IPS-NIHi11 (cell line): Measurements from ENCODE around the gene HES4.
"Not testable (repeated sequence)": the region's sequence is repeated elsewhere in the genome, so short reads cannot be mapped to it uniquely, and the experiment has no call there.

Experiments
- DNase-seq: peaks from one replicate; pipeline ENCODE4 v3.0.0; 2012; ENCODE audit warnings: mixed read lengths, low spot score

Gene HES4

GRCh38 chr1:998745-998994 lies 1.2 kb downstream of the HES4 start:
- DNase-seq, result no peak

- peak; percentile 45 for DNase-seq
These were observed 1.7 kb downstream of the HES4 start for GRCh38 chr1:997993-998744.

DNA sequence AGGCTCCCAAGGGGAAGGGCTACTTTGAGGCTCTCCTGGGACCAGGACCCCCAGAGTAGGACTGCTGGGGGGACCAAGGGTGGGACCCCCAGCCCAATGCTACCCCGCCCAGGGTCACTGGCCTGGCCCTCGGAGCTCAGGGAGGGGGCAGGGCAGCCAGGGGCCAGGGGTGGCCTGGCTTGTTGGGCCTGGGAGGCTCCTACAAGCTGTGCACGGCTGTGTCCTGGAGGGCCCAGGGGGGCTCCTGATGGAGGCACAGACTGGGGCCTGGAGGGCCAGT lies 2.2 kb downstream of the HES4 start:
- peak; percentile 13 for DNase-seq

GRCh38 chr1:996851-997712 lies 2.8 kb downstream of the HES4 start:
- DNase-seq, result peak; percentile 11

- peak; percentile 11 for DNase-seq
These were observed 3.9 kb downstream of the HES4 start for GRCh38 chr1:995665-996633.

DNA sequence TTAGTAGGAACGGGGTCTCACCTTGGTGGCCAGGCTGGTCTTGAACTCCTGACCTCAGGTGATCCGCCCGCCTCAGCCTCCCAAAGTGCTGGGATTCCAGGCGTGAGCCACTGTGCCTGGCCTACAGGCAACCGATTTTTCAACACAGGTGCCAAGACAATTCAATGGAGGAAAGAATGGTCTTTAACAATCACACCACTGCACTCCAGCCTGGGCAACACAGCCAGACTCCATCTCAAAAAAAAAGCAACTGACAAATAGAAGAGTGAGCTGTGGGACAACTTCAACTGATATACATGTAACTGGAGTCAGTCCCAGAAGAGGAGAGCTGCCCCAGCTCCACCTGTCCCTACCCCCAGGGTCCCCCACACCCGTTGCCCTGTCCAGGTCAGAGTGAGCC lies 5.4 kb downstream of the HES4 start:
- DNase-seq, result not testable (repeated sequence)

- no peak for DNase-seq
These were observed 6.4 kb downstream of the HES4 start for GRCh38 chr1:993379-993995.

GRCh38 chr1:992362-992761 lies 7.5 kb downstream of the HES4 start:
- no peak for DNase-seq

GRCh38 chr1:991895-992294 lies 8.0 kb downstream of the HES4 start:
- no peak for DNase-seq

DNA sequence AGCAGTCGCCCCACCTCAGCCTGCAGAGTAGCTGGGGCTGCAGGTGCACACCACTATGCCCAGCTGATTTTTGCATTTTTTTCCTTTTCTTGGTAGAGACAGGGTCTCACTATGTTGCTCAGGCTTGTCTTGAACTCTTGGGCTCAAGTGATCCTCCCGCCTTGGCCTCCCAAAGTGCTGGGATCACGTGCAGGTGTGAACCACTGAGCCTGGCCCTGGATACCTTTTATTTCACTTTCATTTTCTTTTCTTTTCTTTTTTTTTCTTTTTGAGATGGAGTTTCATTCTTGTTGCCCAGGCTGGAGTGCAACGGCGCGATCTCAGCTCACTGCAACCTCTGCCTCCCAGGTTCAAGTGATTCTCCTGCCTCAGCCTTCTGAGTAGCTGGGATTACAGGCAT lies 8.6 kb downstream of the HES4 start:
- not testable (repeated sequence) for DNase-seq

DNA sequence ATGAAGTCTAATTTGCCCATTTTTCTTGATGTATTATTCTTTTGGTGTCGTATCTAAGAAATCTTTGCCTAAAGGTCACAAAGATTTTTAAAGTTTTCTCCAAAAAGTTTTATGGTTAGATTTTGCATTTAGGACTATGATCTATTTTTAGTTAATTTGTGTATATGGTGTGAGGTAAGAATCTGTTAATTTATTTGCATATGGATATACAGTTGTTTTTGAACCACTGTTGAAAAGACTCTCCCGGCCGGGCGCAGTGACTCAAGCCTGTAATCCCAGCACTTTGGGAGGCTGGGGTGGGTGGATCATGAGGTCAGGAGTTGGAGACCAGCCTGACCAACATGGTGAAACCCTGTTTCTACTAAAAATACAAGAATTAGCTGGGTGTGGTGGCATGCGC lies 11.8 kb downstream of the HES4 start:
- DNase-seq, result not testable (repeated sequence)

- no peak for DNase-seq
These were observed 14.8 kb downstream of the HES4 start for GRCh38 chr1:985126-985525.

- DNase-seq, result no peak
These were observed 15.5 kb downstream of the HES4 start for GRCh38 chr1:984476-984814.

DNA sequence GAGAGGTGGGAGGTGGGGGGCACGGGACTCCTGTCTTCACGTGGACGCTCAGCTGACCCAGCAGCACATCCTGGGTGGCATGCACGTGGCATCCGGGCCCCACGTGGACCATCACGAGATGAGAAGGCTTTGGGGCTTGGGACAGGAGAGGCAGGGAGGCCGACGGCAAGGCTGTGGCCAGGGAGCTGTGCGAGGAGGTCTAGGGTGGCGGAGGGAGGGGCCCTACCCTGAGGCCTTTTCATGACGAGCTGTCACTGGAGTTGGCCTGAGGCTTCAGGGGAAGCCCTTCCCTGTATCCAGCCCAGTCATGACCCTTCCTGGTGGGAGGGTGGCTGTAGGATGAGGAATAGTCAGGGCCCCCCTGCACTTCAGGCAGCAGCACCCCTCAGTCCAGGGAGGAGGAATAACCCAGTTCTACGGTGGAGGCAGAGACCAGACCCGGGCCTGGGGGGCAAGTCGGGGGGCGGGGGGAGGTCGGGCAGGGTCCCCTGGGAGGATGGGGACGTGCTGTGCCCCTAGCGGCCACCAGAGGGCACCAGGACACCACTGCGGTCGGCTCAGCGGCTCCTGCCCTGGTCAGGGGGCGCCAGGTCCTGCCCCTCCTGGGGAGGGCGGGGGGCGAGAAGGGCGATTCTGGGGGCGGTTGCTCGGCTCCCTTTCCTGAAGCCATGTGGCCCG lies 16.0 kb downstream of the HES4 start:
- DNase-seq, result peak; percentile 95

- no peak for DNase-seq
These were observed 17.0 kb downstream of the HES4 start for GRCh38 chr1:982765-983436.

DNA sequence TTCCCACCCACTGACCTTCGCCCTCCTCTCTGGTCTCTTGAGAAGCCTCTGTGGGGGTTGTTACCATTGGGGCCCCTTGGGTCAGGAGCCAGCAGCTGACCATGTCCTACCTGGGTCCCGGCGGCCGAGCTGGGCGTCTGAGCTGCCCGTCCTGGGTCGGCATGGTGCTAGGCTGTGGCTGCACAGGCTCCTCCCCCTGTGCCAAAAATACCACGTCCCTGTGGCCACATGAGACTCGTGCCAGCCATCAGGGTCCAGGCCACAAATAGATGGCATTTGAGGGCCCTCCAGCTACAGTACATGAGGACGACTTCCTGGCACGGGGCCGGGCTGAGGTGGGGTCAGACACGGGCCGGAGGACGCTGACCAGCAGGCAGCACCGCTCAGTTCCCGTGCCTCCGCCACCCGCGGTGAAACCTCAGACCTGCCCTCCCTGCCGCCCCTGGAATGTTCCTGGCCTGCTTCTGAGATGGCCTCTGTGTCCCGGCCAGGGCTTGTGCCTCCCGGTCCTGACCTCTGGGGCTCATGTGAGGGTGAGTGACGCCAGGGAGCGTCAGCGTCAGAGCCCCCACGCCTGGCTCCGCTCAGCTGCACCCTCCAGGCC lies 17.8 kb downstream of the HES4 start, which contains the start of gene PERM1:
PERM1 (minus strand) TSS at position 139 of the 604 bp plus-strand sequence. CDS start 1,064 bp downstream, outside the sequence.
- DNase-seq, result no peak

DNA sequence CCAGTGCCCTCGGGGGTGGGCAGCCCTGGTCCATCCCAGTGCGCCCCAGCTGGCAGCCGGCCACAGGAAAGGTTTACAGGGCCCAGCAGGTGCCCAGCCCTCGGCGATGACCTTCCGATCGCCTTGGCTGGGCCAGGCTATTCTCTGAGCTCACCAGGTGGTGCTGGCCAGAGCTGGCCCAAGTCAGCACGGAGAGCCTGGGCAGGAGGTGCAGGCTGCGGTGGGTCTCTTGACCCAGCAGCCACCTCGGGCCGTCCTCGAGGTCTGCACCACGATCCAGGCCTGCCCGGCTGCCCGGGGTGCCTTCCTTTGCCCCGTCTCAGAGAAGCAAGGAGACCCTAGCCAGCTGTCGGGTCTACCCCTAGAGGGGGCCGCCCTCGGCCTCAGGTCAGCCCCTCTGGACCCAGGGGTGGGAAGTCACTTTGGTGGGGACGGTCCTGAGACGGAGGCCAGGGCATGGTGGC lies 18.4 kb downstream of the HES4 start:
- DNase-seq, result no peak

- DNase-seq, result no peak
These were observed 19.1 kb downstream of the HES4 start for GRCh38 chr1:980602-981395.

DNA sequence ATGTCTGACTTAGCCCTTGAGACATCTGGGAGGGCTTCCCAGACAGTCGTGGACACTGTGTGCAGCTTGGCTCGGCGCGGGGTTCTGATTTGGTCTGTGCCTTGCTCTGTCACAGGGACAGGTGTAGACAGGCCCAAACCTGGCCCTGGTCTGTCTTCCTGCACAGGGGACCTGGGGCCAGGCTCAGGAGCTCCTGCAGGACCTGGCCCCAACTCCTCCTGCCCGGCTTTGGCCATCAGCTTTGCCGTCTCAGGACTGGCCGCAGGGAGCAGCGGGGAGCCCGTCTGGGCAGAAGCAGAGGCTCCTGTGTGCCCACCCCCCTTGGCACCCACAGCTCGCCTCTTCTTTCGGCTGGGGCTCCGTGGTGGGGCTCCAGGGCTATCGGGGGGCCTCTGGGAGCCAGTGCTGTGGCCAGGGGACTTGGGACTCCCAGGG lies 19.7 kb downstream of the HES4 start:
- no peak for DNase-seq

DNA sequence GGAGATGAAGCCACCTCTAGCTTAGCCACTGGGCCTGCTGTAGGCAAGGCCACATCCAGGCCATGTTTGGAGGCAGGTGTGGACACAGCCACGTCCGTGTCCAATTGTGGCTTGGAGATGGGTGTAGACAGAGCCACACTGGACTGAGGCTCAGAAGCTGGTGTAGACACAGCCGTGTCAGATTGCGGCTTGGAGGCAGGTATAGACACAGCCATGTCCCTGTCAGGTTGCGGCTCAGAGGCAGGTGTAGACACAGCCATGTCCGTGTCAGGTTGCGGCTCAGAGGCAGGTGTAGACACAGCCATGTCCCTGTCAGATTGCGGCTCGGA lies 20.2 kb downstream of the HES4 start:
- DNase-seq, result no peak
